A549 (cell line): ENCODE results near the gene GALNT12. TPM values are rescaled to one million over a fixed set of nuclear protein-coding genes. Genes with fewer than 3 reads are reported as not detected.

Experiments used
- ATAC-seq, 2 experiments: fragments of 200-7000 bp in 1 of 2; fragments of >200 bp in 1 of 2; cut with Nextera tagmentation in 1 of 2; cut with Tn5 transposase in 1 of 2; 3 replicates each; pipeline versions ENCODE4 v1.8.0 to v1.9.1; 2018 to 2020; ENCODE audit warnings: mild to moderate bottlenecking in 1 of 2, moderate library complexity in 1 of 2
- CTCF ChIA-PET: fragments of 300-600 bp; sonication (Branson Sonifier 250); formaldehyde crosslinking; extraction: SDS; loops from one replicate; lab custom pipeline; 2021; ENCODE audit warnings: antibody characterized with exemption, inconsistent platforms; lab: Yijun Ruan, JAX
- POLR2A ChIA-PET: fragments of 350-600 bp; formaldehyde crosslinking; extraction: SDS; loops from one replicate; lab custom pipeline; 2021; ENCODE audit warnings: antibody characterized with exemption, inconsistent platforms; lab: Yijun Ruan, JAX
- DNase-seq, 2 experiments: peaks; one replicate each; pipeline versions ENCODE4 v3.0.0 to v3.0.0-alpha.2; 2011 to 2016; ENCODE audit warnings: low read depth in 1 of 2, low spot score in 1 of 2
- FAIRE-seq: peaks from 2 replicates; lab custom pipeline; 2011; peaks lifted over from hg19 to GRCh38; lab: Jason Lieb, UNC
- H3K27ac ChIP-seq, 2 experiments: fragments of >200 bp; sonication (Bioruptor Twin); formaldehyde crosslinking; 3 replicates each; pipeline ENCODE4 v1.5.1; 2016 to 2017
- H3K4me1 ChIP-seq: fragments of >200 bp; sonication (Bioruptor Twin); formaldehyde crosslinking; 3 replicates; pipeline ENCODE4 v1.6.1; 2016
- H3K4me2 ChIP-seq: fragments of >200 bp; sonication (Bioruptor Twin); formaldehyde crosslinking; 3 replicates; pipeline ENCODE4 v1.6.1; 2016
- H3K4me3 ChIP-seq: fragments of >200 bp; sonication (Bioruptor Twin); formaldehyde crosslinking; 3 replicates; pipeline ENCODE4 v1.5.1; 2016
- H3K9me3 ChIP-seq: fragments of >200 bp; sonication (Bioruptor Twin); formaldehyde crosslinking; 3 replicates; pipeline ENCODE4 v1.6.1; 2016
- BHLHE40 ChIP-seq: IDR thresholded peaks from 2 replicates; pipeline ENCODE4 v1.6.1; 2012; ENCODE audit warnings: low read depth, low read length, inconsistent platforms
- CEBPB ChIP-seq, 2 experiments: fragments of >200 bp in 1 of 2; sonication (Bioruptor Twin) in 1 of 2; formaldehyde crosslinking in 1 of 2; IDR thresholded peaks; 2 replicates each; pipeline ENCODE4 v1.6.1; 2012 to 2016
- CHD4 ChIP-seq: fragments of 200-600 bp; sonication (generic); IDR thresholded peaks from 2 replicates; pipeline ENCODE4 v1.6.1; 2016; ENCODE audit warnings: antibody characterized with exemption, mild to moderate bottlenecking, borderline replicate concordance
- EHMT2 ChIP-seq: fragments of 200-600 bp; sonication (generic); IDR thresholded peaks from 2 replicates; pipeline ENCODE4 v1.6.1; 2016; ENCODE audit warnings: antibody characterized with exemption, low read depth, mild to moderate bottlenecking, moderate library complexity
- EP300 ChIP-seq, 2 experiments: fragments of >200 bp; sonication (Bioruptor Twin); formaldehyde crosslinking; IDR thresholded peaks; 2 replicates in 1 of 2; 3 replicates in 1 of 2; pipeline ENCODE4 v1.6.1; 2016 to 2017
- ESRRA ChIP-seq: fragments of 150-350 bp; IDR thresholded peaks from 2 replicates; pipeline ENCODE4 v1.6.1; 2014; ENCODE audit warnings: mild to moderate bottlenecking, low read length, borderline replicate concordance
- FOXS1 ChIP-seq: fragments of 250-450 bp; sonication (Bioruptor Pico); IDR thresholded peaks from 2 replicates; pipeline ENCODE4 v1.5.0; 2020; ENCODE audit warnings: mild to moderate bottlenecking, moderate library complexity
- JUN ChIP-seq, 2 experiments: fragments of >200 bp; sonication (Bioruptor Twin); formaldehyde crosslinking; IDR thresholded peaks; 2 replicates in 1 of 2; 3 replicates in 1 of 2; pipeline ENCODE4 v1.6.1; 2016 to 2017
- KDM5A ChIP-seq: fragments of 200-600 bp; sonication (generic); IDR thresholded peaks from 2 replicates; pipeline ENCODE4 v1.6.1; 2016; ENCODE audit warnings: antibody characterized with exemption, mild to moderate bottlenecking
- MAFK ChIP-seq: fragments of 450-650 bp; IDR thresholded peaks from 2 replicates; pipeline ENCODE4 v1.6.1; 2014; ENCODE audit not compliant: partially characterized antibody
- NPAS2 ChIP-seq: fragments of 250-450 bp; sonication (Bioruptor Pico); IDR thresholded peaks from 2 replicates; pipeline ENCODE4 v1.8.0; 2022; ENCODE audit warnings: mild to moderate bottlenecking, moderate library complexity, borderline replicate concordance
- NR3C1 ChIP-seq: fragments of >200 bp; sonication (Bioruptor Twin); formaldehyde crosslinking; IDR thresholded peaks from 3 replicates; pipeline ENCODE4 v1.6.1; 2017
- PHF8 ChIP-seq: fragments of 200-600 bp; sonication (generic); IDR thresholded peaks from 2 replicates; pipeline ENCODE4 v1.6.1; 2016; ENCODE audit warnings: low read depth, mild to moderate bottlenecking, antibody characterized with exemption, moderate library complexity, borderline replicate concordance
- RARB ChIP-seq: fragments of 250-450 bp; sonication (Bioruptor Pico); IDR thresholded peaks from 2 replicates; pipeline ENCODE4 v1.8.0; 2021; ENCODE audit warnings: mild to moderate bottlenecking, moderate library complexity
- RFX5 ChIP-seq: fragments of 450-650 bp; IDR thresholded peaks from 2 replicates; pipeline ENCODE4 v1.7.1; 2014; ENCODE audit warnings: antibody characterized with exemption, mild to moderate bottlenecking, moderate library complexity
- SREBF2 ChIP-seq: fragments of 450-650 bp; IDR thresholded peaks from 2 replicates; pipeline ENCODE4 v1.6.1; 2014; ENCODE audit warnings: mild to moderate bottlenecking, moderate library complexity
- ZC3H11A ChIP-seq: fragments of 450-650 bp; IDR thresholded peaks from 2 replicates; pipeline ENCODE4 v1.6.1; 2014; ENCODE audit warnings: antibody characterized with exemption, mild to moderate bottlenecking
- ZFP36 ChIP-seq: fragments of 450-650 bp; IDR thresholded peaks from 2 replicates; pipeline ENCODE4 v1.6.1; 2014; ENCODE audit warnings: borderline replicate concordance; ENCODE audit not compliant: partially characterized antibody
- WGBS: methylation state at CpG from one replicate; pipeline ENCODE4 v1.1.6; 2017; ENCODE audit errors: missing lambda C conversion rate; 5-methylcytosine and 5-hydroxymethylcytosine counted together
- polyA plus RNA-seq, 4 experiments: library from polyadenylated mRNA; depleted of rRNA in 3 of 4; stranded (reverse); fragments of >200 nt; fragmentation: RNase III in 1 of 4; extraction: RNeasy Plus Mini Kit Qiagen cat#74134 plus additional on column Dnase treatment in 1 of 4; gene quantifications; 2 replicates in 3 of 4; 3 replicates in 1 of 4; pipeline ENCODE4 v1.2.3, GENCODE V29; 2011 to 2017
- TF ChIP-seq, protein P1 (sequence below): fragments of 250-450 bp; sonication (Bioruptor Pico); IDR thresholded peaks from 2 replicates; pipeline ENCODE4 v1.5.0; 2020; ENCODE audit warnings: low read depth, mild to moderate bottlenecking, moderate library complexity
- TF ChIP-seq, protein P2 (sequence below): fragments of >200 bp; sonication (Bioruptor Twin); formaldehyde crosslinking; IDR thresholded peaks from 2 replicates; pipeline ENCODE4 v1.6.1; 2016
- TF ChIP-seq, protein P3 (sequence below): IDR thresholded peaks from 2 replicates; pipeline ENCODE4 v1.6.1; 2012; ENCODE audit warnings: low read depth, borderline replicate concordance
- TF ChIP-seq, protein P4 (sequence below): fragments of 200-600 bp; sonication (generic); IDR thresholded peaks from 2 replicates; pipeline ENCODE4 v1.6.1; 2016; ENCODE audit warnings: antibody characterized with exemption, mild to moderate bottlenecking, moderate library complexity
- TF ChIP-seq, protein P5 (sequence below): IDR thresholded peaks from 2 replicates; pipeline ENCODE4 v1.6.1; 2012

The GALNT12 gene
- polyA plus RNA-seq, 2 of the 4 experiments (the other 2 are of a cell fraction), result 3.2 to 7.3 TPM

DNA sequence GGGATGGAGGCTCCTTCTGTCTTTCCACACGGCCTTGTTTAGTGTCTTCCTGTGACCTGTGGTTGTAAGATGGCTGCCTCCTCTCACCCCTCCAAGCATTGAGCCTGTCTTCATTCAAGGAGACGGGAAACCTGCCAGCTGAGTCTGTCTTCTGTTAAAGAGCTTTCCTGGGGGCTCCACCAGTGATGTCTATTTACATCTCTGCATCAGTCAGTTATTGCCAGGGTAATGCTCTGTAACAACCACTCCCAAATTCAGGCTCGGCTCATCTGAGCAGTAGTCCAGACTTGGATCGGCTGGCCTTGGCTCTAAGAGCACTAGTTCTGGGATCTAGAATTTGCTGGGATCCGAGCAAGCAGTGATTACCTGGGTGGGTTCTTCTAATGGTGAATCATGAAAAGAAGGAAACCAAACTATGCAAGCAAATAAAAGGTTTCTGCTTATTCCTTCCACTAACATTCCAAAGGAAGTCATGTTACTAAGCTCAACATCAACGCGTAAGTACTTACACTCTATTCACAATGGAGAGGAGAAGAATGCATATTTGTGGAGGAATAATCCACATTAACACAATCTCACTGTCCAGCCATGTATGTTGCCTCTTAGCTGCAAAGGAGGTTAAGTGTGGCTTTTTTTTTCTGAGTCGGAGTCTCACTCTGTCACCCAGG is 61.7 kb downstream of the GALNT12 start:
- H3K27ac ChIP-seq, result no peak overlapping the region
- DNase-seq, result no peak
- no peak overlapping the region for H3K4me3 ChIP-seq
- WGBS, result 51% methylated on average over 8 of the region's 8 CpGs
- H3K4me2 ChIP-seq, result no peak overlapping the region
- no peak for ATAC-seq
- TF ChIP-seq, protein P1, sequence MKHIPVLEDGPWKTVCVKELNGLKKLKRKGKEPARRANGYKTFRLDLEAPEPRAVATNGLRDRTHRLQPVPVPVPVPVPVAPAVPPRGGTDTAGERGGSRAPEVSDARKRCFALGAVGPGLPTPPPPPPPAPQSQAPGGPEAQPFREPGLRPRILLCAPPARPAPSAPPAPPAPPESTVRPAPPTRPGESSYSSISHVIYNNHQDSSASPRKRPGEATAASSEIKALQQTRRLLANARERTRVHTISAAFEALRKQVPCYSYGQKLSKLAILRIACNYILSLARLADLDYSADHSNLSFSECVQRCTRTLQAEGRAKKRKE, result no peak
- TF ChIP-seq, protein P2, sequence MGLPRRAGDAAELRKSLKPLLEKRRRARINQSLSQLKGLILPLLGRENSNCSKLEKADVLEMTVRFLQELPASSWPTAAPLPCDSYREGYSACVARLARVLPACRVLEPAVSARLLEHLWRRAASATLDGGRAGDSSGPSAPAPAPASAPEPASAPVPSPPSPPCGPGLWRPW, result no peak
- TF ChIP-seq, protein P3, sequence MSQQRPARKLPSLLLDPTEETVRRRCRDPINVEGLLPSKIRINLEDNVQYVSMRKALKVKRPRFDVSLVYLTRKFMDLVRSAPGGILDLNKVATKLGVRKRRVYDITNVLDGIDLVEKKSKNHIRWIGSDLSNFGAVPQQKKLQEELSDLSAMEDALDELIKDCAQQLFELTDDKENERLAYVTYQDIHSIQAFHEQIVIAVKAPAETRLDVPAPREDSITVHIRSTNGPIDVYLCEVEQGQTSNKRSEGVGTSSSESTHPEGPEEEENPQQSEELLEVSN, result no peak
- TF ChIP-seq RARB (CRISPR knock-in tag) (no peak), EHMT2 (no peak), ZC3H11A (no peak), NR3C1 (no peak)
- TF ChIP-seq, protein P4, sequence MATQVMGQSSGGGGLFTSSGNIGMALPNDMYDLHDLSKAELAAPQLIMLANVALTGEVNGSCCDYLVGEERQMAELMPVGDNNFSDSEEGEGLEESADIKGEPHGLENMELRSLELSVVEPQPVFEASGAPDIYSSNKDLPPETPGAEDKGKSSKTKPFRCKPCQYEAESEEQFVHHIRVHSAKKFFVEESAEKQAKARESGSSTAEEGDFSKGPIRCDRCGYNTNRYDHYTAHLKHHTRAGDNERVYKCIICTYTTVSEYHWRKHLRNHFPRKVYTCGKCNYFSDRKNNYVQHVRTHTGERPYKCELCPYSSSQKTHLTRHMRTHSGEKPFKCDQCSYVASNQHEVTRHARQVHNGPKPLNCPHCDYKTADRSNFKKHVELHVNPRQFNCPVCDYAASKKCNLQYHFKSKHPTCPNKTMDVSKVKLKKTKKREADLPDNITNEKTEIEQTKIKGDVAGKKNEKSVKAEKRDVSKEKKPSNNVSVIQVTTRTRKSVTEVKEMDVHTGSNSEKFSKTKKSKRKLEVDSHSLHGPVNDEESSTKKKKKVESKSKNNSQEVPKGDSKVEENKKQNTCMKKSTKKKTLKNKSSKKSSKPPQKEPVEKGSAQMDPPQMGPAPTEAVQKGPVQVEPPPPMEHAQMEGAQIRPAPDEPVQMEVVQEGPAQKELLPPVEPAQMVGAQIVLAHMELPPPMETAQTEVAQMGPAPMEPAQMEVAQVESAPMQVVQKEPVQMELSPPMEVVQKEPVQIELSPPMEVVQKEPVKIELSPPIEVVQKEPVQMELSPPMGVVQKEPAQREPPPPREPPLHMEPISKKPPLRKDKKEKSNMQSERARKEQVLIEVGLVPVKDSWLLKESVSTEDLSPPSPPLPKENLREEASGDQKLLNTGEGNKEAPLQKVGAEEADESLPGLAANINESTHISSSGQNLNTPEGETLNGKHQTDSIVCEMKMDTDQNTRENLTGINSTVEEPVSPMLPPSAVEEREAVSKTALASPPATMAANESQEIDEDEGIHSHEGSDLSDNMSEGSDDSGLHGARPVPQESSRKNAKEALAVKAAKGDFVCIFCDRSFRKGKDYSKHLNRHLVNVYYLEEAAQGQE, result no peak
- no peak for FAIRE-seq
- CTCF ChIA-PET, result interaction anchor here (0.9 to 1.0 kb wide), 2 partner anchors 8 to 133 kb away, joined by 3 read pairs; no protein-coding TSS in a partner anchor
- peaks cover 10% of the 10 kb centered on the region; the same call in 2 of the 3 replicates for H3K4me1 ChIP-seq
- H3K9me3 ChIP-seq, result peaks cover 5% of the 10 kb centered on the region; the same call in 1 of the 3 replicates
- POLR2A ChIA-PET, result no interaction called here

DNA sequence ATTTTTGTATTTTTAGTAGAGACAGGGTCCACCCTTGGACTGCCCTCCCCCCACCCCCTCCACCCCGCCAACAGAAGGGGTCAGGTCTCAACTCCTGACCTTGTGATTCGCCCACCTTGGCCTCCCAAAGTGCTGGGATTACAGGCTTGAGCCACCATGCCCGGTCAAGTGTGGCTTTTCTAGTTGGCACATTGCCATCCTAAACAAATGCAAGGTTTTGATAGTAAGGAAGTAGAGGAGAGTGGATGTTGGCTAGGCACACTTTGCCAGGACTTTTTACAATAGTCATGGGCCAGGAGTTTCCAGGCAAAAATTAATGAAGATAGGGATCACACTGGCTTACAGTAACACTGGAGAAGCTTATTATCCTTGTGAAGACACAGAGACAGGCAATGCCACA is 62.4 kb downstream of the GALNT12 start:
- FAIRE-seq, result no peak
- H3K4me3 ChIP-seq, result no peak overlapping the region
- TF ChIP-seq MAFK (no peak), ESRRA (no peak), CEBPB (IDR thresholded peaks at IDR 0.05) (no peak), FOXS1 (CRISPR knock-in tag) (no peak), BHLHE40 (no peak), RFX5 (no peak), SREBF2 (no peak), PHF8 (no peak), CHD4 (no peak), NPAS2 (no peak), KDM5A (no peak), ZFP36 (no peak), EP300 (IDR thresholded peaks at IDR 0.05) (no peak), JUN (IDR thresholded peaks at IDR 0.05) (no peak)
- TF ChIP-seq, protein P1, result no peak
- TF ChIP-seq, protein P5, sequence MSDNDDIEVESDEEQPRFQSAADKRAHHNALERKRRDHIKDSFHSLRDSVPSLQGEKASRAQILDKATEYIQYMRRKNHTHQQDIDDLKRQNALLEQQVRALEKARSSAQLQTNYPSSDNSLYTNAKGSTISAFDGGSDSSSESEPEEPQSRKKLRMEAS, result no peak
- TF ChIP-seq, protein P4, result no peak
- peaks cover 10% of the 10 kb centered on the region; the same call in 2 of the 3 replicates for H3K4me1 ChIP-seq
- WGBS, result 15% methylated on average over 2 of the region's 3 CpGs
- H3K27ac ChIP-seq, result no peak overlapping the region
- no peak overlapping the region for H3K4me2 ChIP-seq
- ATAC-seq, result no peak
- CTCF ChIA-PET, result interaction anchor here (1.0 to 1.3 kb wide), 2 partner anchors 8 to 315 kb away, joined by 3 read pairs; no protein-coding TSS in a partner anchor
- POLR2A ChIA-PET, result no interaction called here
- peaks cover 5% of the 10 kb centered on the region; the same call in 1 of the 3 replicates for H3K9me3 ChIP-seq
- no peak for DNase-seq
